Neural progenitor cell (in vitro differentiated cells): ENCODE measurements around the gene ZNF331. TPM values are rescaled to one million over a fixed set of nuclear protein-coding genes. Genes with fewer than 3 reads are reported as not detected.

Experiments used
- DNase-seq: peaks from one replicate; pipeline ENCODE4 v3.0.0-alpha.2; 2016; ENCODE audit warnings: low spot score
- H2AFZ ChIP-seq: fragments of 200-600 bp; sonication (generic); replicated peaks from 2 replicates; pipeline ENCODE4 v1.6.1; 2016; ENCODE audit warnings: antibody characterized with exemption
- H3F3A ChIP-seq: fragments of 200-600 bp; sonication (generic); 2 replicates; pipeline ENCODE4 v1.6.1; 2016; ENCODE audit warnings: antibody characterized with exemption, low read depth
- H3K27ac ChIP-seq: fragments of 200-600 bp; sonication (generic); 2 replicates; pipeline ENCODE4 v1.5.1; 2016; ENCODE audit warnings: mild to moderate bottlenecking
- H3K27me3 ChIP-seq: fragments of 200-600 bp; sonication (generic); 2 replicates; pipeline ENCODE4 v1.6.1; 2016; ENCODE audit warnings: mild to moderate bottlenecking, moderate library complexity
- H3K36me3 ChIP-seq: fragments of 200-600 bp; sonication (generic); 2 replicates; pipeline ENCODE4 v1.5.1; 2016
- H3K4me1 ChIP-seq: fragments of 200-600 bp; sonication (generic); 2 replicates; pipeline ENCODE4 v1.6.1; 2016; ENCODE audit warnings: mixed run types
- H3K4me2 ChIP-seq: fragments of 200-600 bp; sonication (generic); 2 replicates; pipeline ENCODE4 v1.6.1; 2016
- H3K4me3 ChIP-seq: fragments of 200-600 bp; sonication (generic); 2 replicates; pipeline ENCODE4 v1.5.1; 2016
- H3K79me2 ChIP-seq: fragments of 200-600 bp; sonication (generic); 2 replicates; pipeline ENCODE4 v1.6.1; 2016; ENCODE audit warnings: low read depth
- H3K9ac ChIP-seq: fragments of 200-600 bp; sonication (generic); 2 replicates; pipeline ENCODE4 v1.6.1; 2016
- H3K9me3 ChIP-seq: fragments of 200-600 bp; sonication (generic); 2 replicates; pipeline ENCODE4 v1.5.1; 2016; ENCODE audit warnings: low read depth
- H4K20me1 ChIP-seq: fragments of 200-600 bp; sonication (generic); 2 replicates; pipeline ENCODE4 v1.6.1; 2016; ENCODE audit warnings: low read depth
- H3K27ac Mint-ChIP-seq: 3 replicates; pipeline ENCODE4 v1.8.0; 2021; ENCODE audit warnings: mixed read lengths
- H3K27me3 Mint-ChIP-seq: 2 replicates; pipeline ENCODE4 v1.8.0; 2022; ENCODE audit warnings: low read depth, mild to moderate bottlenecking, inconsistent platforms, moderate library complexity, mixed read lengths; ENCODE audit not compliant: insufficient read depth
- H3K36me3 Mint-ChIP-seq: 3 replicates; pipeline ENCODE4 v1.8.0; 2021; ENCODE audit warnings: mixed read lengths
- H3K4me1 Mint-ChIP-seq: 3 replicates; pipeline ENCODE4 v1.8.0; 2021; ENCODE audit warnings: mixed read lengths
- H3K4me3 Mint-ChIP-seq: 3 replicates; pipeline ENCODE4 v1.8.0; 2021; ENCODE audit warnings: mild to moderate bottlenecking, moderate library complexity, mixed read lengths
- H3K9me3 Mint-ChIP-seq: 3 replicates; pipeline ENCODE4 v1.8.0; 2020; ENCODE audit warnings: mixed read lengths
- EZH2 ChIP-seq: fragments of 200-600 bp; sonication (generic); IDR thresholded peaks from 2 replicates; pipeline ENCODE4 v1.6.1; 2017; ENCODE audit warnings: antibody characterized with exemption, mild to moderate bottlenecking, moderate library complexity
- EZH2phosphoT487 ChIP-seq: fragments of 200-600 bp; sonication (generic); IDR thresholded peaks from 2 replicates; pipeline ENCODE4 v1.6.1; 2017; ENCODE audit warnings: antibody characterized with exemption
- total RNA-seq: library from RNA; depleted of rRNA; stranded (reverse); fragments of >200 nt; gene quantifications from 2 replicates; pipeline ENCODE4 v1.2.3, GENCODE V29; 2015; ENCODE audit warnings: low replicate concordance
- TF ChIP-seq, protein P1 (sequence below): fragments of 200-600 bp; sonication (generic); IDR thresholded peaks from 2 replicates; pipeline ENCODE4 v1.5.1; 2017; ENCODE audit warnings: antibody characterized with exemption, mild to moderate bottlenecking

ZNF331 gene
- total RNA-seq, 1 donor from 2014 or later, result 68.5 TPM

- DNase-seq, result peak; percentile 36
These were observed 75.0 kb downstream of the ZNF331 start for GRCh38 chr19:53612762-53613526.

DNA sequence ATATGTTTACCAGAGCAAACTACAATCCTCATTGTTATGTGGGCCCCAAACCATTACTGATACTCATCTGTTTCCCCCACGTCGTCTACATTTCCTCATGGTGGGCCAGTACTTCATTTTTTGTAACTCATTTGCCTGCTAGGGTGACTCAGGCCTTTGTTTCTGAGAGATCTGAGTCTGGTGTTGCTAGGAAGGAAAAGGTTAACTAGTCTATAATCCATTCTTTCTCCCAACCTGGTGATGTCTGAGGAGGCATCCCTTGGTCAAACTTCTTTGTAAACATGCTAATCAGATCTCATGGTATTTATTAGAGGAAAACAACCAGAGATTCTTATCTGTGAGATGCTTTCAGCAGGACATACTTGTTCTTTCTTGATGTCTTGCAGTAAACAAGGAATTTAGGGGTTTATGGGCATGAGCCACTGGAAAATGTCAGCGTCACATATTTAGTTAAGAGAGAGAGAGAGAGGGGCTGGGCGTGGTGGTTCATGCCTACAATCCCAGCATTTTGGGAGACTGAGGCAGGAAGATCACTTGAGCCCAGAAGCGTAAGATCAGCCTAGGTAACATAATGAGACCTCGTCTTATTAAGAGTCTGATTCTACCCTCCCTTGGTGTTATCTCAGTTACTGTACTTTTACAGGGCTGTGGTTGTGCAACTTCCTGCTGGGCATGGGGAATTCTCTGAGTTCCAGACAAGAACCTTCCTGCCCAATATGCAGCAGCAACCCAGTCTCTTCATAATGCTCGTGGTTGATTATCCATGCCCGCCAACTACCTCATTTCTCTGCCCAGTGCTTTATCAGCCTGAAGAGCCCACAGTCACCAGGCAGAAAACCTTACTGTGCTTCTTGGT is 84.2 kb downstream of the ZNF331 start:
- no peak overlapping the region for H3K4me2 ChIP-seq
- no peak overlapping the region for H3K27ac Mint-ChIP-seq

More at GRCh38 chr19:53612762-53613526, 75.0 kb downstream of the ZNF331 start:
- Mint-ChIP-seq H3K4me1 (no peaks in the 10 kb centered on the region), H3K27ac (no peak overlapping the region), H3K27me3 (peaks cover 6% of the 10 kb centered on the region), H3K36me3 (no peaks in the 10 kb centered on the region), H3K9me3 (peaks cover 2% of the 10 kb centered on the region), H3K4me3 (no peak overlapping the region)
- Histone ChIP-seq H3K27ac (no peak overlapping the region), H3K9ac (no peak overlapping the region), H3K4me2 (no peak overlapping the region), H3F3A (no peaks in the 10 kb centered on the region), H3K79me2 (no peaks in the 10 kb centered on the region), H3K36me3 (no peaks in the 10 kb centered on the region), H3K4me1 (peaks cover 6% of the 10 kb centered on the region), H3K4me3 (no peak overlapping the region), H4K20me1 (no peaks in the 10 kb centered on the region), H3K9me3 (no peaks in the 10 kb centered on the region), H2AFZ (peak overlapping the region; percentile 73), H3K27me3 (no peaks in the 10 kb centered on the region)
- TF ChIP-seq, protein P1, sequence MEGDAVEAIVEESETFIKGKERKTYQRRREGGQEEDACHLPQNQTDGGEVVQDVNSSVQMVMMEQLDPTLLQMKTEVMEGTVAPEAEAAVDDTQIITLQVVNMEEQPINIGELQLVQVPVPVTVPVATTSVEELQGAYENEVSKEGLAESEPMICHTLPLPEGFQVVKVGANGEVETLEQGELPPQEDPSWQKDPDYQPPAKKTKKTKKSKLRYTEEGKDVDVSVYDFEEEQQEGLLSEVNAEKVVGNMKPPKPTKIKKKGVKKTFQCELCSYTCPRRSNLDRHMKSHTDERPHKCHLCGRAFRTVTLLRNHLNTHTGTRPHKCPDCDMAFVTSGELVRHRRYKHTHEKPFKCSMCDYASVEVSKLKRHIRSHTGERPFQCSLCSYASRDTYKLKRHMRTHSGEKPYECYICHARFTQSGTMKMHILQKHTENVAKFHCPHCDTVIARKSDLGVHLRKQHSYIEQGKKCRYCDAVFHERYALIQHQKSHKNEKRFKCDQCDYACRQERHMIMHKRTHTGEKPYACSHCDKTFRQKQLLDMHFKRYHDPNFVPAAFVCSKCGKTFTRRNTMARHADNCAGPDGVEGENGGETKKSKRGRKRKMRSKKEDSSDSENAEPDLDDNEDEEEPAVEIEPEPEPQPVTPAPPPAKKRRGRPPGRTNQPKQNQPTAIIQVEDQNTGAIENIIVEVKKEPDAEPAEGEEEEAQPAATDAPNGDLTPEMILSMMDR, result no peak
- no peak for TF ChIP-seq EZH2
- no peak for TF ChIP-seq EZH2phosphoT487

DNA sequence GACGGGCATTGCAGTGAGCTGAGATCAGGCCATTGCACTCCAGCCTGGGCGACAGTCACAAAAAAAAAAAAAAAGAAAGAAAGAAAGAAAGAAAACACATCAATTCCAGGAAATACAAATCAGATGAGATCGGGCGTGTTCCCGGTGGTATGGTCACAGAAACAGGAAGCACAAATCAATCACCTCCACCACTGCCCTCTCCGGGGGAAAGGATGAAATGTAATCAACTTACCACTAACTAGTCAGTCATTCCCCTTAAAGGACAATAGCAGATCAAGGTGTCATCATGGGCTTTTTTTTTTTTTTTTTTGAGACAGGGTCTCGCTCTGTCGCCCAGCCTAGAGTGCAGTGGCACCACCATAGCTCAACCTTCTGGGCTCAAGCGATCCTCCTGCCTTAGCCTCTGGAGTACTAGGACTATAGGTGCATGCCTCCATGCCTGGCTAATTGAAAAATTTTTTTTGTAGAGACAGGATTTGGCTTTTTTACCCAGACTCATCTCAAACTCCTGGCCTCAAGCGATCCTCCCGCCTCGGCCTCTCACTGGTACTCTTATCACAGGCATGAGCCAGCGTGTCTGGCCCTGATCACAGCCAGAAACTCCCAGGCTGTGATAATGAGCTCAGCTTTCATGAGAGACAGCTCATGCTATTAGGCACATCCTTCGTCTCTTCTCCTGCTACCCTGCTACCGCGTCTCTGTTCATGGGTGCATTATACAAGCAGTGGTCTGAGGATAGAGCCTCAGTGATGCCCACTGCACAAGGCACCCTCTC is 87.0 kb downstream of the ZNF331 start:
- Mint-ChIP-seq H3K9me3 (peaks cover 5% of the 10 kb centered on the region), H3K27me3 (no peaks in the 10 kb centered on the region), H3K36me3 (no peaks in the 10 kb centered on the region), H3K27ac (no peak overlapping the region), H3K4me3 (no peak overlapping the region), H3K4me1 (no peaks in the 10 kb centered on the region)
- Histone ChIP-seq H3K79me2 (no peaks in the 10 kb centered on the region), H3K4me1 (no peaks in the 10 kb centered on the region), H4K20me1 (no peaks in the 10 kb centered on the region), H3K36me3 (no peaks in the 10 kb centered on the region), H3K27ac (no peak overlapping the region), H3K27me3 (no peaks in the 10 kb centered on the region), H2AFZ (no peak overlapping the region), H3F3A (no peaks in the 10 kb centered on the region), H3K9me3 (no peaks in the 10 kb centered on the region), H3K9ac (no peak overlapping the region), H3K4me2 (no peak overlapping the region), H3K4me3 (no peak overlapping the region)
- TF ChIP-seq EZH2phosphoT487, result no peak
- DNase-seq, result no peak

More for the DNA sequence above, 84.2 kb downstream of the ZNF331 start:
- Histone ChIP-seq H2AFZ (no peak overlapping the region), H3K79me2 (no peaks in the 10 kb centered on the region), H3F3A (no peaks in the 10 kb centered on the region), H3K4me1 (no peaks in the 10 kb centered on the region), H4K20me1 (no peaks in the 10 kb centered on the region), H3K36me3 (no peaks in the 10 kb centered on the region), H3K9me3 (no peaks in the 10 kb centered on the region), H3K27me3 (no peaks in the 10 kb centered on the region), H3K4me3 (no peak overlapping the region), H3K9ac (no peak overlapping the region), H3K27ac (no peak overlapping the region)
- Mint-ChIP-seq H3K4me1 (no peaks in the 10 kb centered on the region), H3K36me3 (no peaks in the 10 kb centered on the region), H3K9me3 (peaks cover 5% of the 10 kb centered on the region), H3K4me3 (no peak overlapping the region), H3K27me3 (no peaks in the 10 kb centered on the region)
- no peak for DNase-seq
- TF ChIP-seq EZH2 (no peak), EZH2phosphoT487 (no peak)
- TF ChIP-seq, protein P1, result no peak
